HG03196 (cell line): ENCODE data around the gene CNIH3.

Source experiments
- ATAC-seq: cut with Tn5 transposase; IDR thresholded peaks from one replicate; pipeline ENCODE4 v1.9.1; 2021; ENCODE audit not compliant: unreplicated experiment

Gene CNIH3

DNA sequence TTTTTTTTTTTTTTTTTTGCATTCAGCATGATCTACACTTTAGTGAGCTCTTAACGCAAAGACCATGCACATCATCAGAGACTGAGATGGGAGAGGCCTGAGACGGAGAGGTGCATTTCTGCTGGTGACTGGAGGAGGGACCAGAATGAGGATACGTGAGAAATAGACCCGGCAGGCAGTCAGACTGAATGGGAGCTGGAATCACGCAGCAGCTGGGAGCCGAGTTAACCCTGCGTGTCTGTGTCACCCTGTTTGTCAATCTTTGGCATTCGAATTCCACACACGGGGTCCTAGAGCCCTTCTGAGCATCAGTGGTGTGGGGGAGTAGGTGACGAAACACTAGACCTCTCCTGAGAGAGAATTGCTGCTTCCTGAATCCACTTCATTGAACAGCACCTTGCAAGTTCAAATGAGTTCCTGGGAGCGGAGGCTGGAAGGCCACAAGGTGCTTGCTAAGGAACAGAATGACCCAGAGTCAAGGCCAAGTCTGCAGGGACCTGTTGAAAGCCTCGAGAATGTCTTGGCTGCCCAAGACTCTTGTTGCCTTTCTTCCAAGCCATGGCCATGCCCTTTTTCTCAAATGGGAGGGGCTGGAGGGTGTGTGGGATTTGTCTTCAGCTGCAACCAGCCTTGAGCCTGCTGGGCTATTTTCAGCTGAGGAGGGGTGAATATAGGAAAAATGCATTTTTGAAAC lies 123.3 kb downstream of the CNIH3 start:
- no peak for ATAC-seq

DNA sequence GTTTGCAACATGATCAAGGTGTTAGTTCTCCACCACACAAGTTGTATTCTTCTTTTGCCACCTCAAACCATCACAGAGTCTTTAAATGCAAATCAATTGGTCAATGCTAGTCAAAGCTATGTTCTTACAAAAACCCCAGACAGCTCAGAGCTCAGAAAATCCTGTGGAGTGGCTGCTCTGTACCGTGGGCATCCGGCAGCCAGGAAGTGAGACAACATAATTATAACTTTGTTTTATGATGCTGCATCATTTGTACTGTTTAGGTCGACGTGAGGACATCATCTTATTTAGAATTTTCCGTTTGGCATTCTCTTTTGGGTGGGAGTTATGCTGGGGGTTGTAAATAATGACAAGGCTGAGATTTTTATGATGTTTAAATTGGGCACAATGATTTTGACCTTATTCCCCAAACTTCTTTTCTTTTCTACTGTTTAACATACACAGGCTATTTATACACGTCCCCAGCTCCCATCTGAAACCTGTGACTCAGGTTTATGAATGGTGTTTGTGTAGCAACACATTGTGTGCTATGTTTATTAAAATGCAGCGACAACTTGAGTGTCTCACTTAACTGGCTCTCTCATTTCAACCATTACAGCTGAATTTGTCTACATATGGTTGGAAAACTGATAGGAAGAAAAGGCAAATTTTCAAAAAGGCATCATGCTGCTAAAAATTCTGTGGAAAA lies 124.0 kb downstream of the CNIH3 start:
- ATAC-seq: peak; percentile 76

DNA sequence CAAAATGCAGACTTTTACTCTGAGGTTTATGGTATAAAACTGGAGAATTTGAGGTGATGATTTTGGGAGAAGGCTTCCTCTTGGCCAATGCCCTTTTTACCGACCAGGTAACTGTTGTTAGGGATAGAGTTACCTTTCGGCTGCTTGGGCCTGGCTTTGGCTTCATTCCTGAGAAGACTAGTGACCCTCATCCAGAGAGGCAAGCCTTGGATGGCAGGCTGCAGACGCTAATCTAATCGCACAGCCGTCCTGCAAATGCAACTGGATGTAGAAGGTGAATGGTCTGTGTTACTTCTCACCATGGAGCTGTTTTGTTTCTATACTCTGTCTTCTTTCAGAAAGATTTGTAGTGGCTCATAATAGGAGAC lies 124.6 kb downstream of the CNIH3 start:
- no peak for ATAC-seq

DNA sequence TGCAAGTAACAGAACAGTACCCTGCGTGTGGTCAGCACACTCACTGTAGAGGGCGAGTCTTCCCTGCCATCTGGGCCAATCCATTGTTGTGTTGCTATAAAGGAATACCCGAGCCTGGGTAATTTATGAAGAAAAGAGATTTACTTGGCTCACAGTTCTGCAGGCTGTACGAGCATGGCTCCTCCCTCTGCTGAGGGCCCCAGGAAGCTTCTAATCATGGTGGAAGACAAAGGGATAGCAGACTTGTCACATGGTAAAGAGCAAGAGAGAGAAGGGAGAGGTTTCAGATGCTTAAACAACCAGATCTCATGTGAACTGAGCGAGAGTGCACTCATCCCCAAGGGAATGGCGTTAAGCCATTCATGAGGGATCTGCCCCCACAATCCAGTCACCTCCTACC lies 126.2 kb downstream of the CNIH3 start:
- ATAC-seq: no peak

DNA sequence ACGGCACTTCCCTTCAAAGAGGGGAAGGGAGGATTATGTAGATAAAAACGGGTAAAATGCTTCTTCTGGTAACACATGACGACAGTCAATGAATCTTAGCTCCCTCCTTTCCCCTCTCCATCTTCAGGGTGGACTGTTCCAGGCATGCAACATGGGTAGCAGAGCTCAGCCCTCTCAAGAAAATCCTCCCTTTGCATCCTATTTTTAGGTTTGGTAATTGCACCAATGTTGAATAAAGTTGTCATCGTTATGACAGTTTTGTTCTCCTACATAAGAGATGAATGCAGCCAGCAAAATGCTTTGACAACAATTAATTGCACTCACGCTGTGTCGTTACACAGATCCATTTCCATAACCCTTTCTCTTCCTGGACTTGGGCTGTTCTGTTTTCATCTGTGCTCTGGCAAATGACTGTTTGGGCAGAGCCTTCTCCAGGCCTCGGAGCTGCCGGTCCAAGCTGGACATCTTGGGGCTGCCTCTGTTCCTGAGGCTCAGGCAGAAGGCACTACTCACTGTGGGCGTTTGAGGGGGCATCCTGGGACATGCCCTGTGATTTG lies 127.6 kb downstream of the CNIH3 start:
- no peak for ATAC-seq

DNA sequence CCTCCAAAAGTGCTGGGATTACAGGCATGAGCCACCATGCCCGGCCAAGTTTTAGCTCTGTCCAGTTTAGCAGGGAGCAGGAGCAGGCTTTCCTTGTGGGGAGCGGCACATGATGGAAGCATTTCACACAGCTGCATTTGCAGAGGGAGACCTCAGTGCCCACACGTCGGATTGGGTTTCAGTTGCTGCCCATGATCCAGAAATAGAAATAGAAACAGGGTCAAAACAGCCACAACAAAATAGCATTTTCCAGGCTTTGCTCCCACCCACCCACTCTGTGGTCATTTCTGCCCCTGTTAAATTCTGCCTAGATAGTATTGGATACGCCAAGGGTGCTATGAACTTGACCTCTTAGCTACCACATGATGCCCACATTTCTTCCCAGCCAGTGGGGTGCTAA lies 128.4 kb downstream of the CNIH3 start:
- ATAC-seq: no peak

DNA sequence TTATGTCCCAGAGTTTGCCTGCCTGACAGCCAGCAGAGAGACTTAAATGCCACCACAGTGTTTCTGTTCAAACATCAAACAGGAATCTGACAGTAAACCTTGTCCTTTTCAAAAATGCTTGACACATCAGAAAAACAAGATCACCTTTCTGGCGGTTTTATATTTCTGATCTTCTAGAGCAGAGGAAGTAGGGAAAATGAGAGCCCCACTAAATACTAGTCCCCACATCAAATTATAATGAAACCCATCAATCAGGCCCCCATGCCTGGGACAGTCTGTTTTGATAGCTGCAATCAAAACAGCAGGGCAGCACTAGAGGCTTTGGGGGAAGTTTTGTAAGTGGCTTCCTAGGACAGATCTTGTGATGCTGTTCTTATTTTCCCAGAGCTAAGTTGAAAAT lies 129.3 kb downstream of the CNIH3 start:
- ATAC-seq: peak; percentile 7

DNA sequence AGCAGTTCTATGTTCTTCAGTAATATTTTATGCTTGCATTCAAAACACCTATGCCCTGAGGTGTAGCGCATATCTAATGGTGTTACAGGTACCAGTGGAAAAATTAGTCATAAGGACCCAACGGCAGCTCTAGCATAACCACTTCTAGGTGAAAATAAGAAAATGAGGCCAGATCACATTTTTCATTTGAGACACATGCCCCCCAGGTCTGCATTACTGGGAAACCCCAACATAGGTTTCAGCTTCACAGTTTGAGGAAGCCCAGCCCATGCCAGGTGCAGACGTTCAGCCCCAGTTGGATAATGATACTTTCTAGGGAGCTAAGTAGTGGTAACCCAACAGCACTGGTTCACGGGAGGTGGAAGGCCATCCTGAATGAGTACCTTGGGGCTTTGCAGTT lies 129.8 kb downstream of the CNIH3 start:
- peak; percentile 37 for ATAC-seq

DNA sequence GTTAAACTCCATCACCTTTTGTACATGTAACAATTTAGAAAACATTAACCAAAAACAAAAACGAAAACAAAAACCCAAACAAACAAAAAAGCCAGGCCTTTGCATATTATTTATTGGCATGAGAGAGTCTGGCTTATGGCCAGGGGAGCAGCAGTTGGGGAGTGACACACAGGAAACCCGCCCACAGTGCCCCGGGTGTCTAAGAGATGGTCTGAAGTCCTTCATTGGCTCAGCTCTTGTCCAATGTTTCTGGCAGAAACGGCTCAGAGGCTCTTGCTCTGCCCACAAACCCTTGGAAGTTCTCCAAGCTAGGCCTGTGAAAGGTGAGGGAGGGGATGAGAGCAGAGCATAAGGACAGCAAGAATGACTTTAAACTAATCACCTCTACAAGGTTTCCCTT lies 131.5 kb downstream of the CNIH3 start:
- no peak for ATAC-seq

DNA sequence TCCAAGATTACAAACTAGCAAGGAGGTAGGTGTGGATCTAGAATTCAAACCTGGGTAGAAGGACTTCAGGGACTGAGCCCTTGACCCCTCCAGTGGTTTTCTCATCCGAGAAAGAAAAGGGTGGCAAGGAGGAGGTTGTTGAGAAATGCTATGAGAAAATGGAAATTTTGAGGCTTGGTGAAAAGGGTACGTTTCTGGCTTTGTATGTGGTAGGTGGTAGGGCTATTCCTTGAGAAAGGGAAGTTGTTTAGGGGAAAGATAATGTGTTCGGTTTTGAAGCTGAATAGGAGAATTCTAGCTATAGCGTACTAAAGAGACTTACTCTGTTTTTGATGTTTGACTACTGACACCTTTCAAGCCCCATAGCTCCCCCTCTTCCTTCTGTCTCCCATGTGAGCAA lies 133.8 kb downstream of the CNIH3 start:
- ATAC-seq: no peak

DNA sequence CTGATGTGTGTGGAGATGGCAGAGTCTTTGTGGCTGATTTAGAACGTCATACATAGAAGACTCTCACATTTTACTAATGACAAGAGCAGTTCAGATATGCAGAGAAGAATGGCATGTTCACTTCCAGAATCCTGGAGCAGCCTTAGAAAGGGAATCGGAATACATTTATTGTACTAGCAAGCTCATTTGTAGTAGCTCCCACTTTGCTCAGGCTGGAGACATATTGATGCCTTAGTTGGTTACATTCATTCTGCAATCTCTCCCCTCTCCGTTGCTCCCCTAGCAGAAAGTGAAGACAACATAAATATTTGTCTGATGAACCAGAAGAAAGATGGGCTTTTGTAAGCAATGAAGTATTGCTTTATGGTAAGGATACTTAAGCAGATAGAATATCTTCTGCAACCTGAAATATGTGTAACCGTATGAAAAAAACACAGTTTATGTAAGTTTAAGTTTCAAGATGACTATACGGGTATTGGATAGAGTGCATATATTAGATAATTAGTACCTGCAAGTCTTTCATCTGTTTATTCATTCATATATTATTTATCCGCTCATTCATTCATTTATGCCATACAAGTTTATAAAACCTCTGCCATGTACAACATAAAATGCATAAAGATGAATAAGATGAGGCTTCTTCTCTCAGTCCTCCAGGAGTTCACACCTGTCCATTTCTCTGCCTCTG lies 135.7 kb downstream of the CNIH3 start:
- ATAC-seq: no peak

DNA sequence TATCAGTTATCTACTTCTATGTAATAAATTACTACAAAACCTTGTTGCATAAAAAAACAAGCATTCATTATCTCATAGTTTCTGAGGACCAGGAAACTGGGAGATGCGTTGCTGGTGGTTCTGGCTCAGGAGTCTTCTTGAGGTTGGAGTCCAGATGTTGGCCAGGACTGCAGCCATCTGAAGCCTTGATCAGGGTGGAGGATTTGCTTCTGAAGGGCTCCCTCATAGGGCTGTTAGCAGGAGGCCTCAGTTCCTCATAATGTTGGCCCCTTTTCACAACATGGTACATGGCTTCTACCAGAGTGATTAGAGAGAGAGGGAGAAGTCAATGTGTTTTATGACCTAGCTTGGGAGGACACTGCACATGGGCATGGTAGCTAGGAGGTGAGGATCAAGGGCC lies 137.4 kb downstream of the CNIH3 start:
- no peak for ATAC-seq

DNA sequence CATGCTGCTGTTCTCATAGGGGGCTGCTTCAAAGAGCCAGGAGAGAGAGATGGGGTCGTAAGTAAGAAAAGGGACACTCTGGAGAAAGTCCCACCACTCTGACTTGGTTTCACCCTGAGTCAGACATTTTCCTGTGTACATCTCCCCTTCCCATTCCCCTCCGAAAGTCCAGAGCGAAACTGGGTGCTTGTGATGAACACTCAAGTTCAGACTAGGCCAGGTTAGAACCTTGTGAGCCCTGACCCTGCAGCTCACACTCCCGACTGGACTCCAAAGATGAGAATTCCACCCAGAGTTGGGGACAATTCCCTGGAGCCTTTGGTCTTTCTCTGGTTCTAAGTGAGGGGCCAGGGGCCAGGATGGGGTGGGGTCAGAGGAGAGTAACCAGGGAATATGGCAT lies 139.5 kb downstream of the CNIH3 start:
- no peak for ATAC-seq

DNA sequence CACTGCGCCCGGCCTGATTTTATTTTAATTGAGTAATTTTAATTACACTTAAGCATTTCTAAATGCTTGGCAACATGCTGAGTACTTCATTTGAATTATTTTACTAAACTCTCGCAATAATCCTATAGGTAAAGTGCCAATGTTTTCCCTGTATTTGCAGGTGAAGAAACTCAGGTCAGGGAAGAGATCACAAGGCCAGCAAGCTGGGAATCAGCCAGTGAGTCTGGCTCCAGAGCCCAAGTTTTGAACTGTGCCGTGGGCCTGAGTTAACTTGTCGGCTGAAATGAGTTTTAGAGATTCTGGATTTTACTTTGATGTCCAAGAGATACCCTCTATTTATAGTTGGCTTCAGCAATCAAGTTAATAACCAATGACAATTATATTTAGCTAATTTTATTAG lies 141.4 kb downstream of the CNIH3 start:
- no peak for ATAC-seq

DNA sequence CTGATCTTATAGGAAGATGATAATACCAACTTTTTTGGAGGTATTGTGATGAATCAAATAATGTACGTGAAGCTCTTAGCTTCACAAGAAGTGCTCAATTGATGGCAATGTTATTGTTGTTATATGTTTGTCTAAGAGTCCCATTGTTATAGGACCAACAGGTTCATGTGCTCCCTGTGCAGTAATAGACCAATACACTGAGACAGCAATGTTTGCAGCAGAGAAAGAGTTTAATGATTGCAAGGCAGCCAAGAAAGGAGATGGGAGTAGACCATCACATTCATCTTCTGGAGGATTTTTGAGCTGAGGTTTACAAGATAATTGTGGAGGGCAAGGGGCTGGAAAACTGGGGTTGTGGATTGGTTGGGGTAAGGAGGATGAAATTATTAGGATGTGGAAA lies 143.0 kb downstream of the CNIH3 start:
- ATAC-seq: no peak

DNA sequence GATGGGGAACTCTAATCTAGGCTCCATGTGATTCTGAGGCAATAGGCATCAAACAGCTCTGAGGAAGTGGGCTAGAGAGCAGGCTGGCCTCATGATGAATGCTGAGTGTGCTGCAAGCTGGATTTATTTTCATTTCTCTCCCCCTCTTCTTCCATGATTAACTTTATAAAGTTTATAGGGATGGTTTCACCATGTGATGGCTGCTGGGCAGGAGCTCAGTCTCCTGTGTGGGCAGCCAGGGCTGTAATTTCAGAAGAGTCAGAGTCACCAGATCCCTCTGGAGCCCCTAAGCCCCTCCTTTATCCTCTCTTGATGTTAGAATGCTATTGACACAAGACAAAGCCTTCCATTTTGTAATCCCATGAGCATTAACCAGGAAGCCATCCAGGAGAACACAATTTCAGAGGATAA lies 143.6 kb downstream of the CNIH3 start:
- ATAC-seq: no peak

DNA sequence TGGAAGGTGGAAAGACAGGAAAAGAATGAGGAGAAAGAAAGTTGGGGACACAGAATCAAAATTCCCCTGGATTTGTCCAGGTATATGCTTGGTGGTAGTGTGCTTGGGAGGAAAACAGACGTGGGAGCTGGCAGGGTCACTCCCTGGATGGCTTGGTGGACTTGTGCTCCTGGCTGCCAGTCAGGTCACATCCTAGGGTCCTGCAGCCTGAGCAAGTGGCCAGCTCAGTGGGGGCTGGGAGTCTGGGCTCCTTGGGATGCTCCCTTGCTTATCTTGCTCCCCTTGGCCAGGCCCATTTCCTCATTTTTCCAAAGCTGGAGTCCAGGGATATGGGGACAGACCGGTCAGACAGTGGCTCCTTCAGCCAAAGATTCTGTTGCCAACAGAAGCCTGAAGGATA lies 144.0 kb downstream of the CNIH3 start:
- ATAC-seq: no peak

DNA sequence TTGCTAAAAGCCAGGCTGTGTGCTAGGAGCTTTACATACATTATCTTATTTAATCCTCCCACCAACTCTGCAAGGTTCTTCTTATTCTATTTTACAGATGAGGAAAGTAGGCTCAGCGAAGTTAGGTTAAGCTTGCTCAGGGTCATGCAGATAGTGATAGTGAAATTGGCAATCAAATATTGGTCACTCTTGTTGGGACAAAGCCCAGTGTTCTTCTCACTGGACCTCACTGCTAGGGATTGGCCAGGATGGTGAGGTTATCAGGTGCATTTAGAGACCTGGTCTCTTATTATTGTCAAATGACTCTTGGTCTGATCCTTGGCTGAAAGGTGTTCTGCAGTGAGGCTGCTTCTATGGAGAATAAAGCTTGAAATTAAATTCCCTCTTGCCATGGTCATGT lies 145.1 kb downstream of the CNIH3 start:
- no peak for ATAC-seq

DNA sequence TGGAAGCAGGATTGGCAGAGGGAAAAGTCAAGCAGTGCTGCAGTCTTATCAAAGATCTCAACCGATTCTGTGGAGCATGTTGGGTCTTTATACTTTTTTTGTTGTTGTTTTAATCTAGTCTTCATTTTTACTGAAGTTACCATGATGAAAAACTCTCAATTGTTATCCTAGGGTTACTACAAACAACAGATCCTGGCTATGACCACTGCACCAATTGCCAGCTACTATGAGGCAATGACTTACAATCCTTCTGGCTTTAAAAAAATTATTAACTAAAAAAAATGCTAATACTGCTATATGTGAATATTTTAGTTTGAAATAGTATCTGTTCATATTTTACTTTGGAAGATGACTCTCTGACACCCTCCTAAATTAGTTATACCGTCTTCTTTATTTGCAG lies 145.9 kb downstream of the CNIH3 start:
- no peak for ATAC-seq

DNA sequence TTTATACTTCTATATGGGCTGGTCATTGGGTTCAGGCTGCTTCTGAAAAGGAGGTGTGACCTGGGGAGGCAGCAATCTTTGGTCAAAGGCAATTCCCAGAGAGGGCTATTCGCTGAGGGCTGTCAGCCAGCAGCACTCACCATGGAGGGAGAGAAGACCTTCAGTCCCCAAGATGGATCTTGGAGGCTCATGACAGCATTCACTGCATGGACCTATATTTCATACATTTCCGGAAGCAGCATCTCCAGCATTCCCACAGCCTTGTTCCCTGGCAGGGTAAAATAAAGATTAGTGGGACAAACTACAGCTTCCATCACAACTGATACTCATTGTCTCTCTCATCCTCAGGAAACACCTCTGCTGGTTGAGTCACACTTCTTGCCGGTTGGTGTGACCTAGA lies 146.6 kb downstream of the CNIH3 start:
- ATAC-seq: no peak

DNA sequence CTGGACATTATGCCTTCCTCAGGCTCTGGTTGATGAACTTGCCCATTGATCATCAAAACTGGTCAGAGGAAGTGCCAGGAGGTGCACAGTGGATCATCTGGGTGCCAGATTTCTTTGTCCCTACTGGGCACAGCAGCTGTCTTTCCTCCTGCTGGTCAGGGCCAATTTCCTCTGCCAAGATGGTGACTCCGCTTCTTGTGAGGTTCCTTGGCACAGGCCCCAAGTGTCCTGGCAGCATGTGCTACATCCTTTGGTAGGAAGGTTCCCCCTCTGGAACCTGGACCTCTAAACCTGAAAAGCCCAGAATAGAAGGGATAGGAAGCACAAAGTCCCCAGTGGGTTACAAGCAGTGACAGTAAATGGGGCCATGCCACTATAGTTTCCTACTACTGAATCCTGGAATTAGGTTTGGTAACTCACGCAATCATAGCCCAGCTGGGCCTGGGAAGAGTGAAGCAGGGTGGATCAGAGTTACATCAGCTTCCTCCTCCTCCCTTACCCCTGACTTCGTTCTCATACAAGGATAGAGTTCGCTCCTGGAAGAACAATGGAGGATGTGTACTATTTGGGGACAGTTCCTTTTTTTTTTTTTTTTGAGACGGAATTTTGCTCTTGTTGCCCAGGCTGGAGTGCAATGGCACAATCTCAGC lies 147.1 kb downstream of the CNIH3 start:
- ATAC-seq: no peak

DNA sequence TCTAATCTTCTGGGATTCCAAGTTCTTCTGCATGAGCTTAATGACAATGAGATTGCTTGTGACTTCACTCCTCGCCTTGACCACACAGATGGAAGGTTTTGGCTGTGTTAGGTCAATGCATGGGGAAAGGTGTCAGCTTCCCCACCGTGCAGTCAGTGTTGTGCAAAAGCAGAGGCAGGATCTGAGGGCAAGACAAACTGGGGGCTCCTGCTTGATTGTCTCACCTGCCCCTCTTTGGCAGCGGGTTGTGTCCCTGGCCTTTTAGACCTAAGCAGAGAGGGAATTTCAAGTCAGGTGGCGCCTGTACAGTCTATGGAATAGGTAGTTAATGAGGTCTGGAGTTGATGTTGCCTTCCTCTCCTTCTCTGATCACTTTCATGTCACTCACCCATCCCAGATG lies 150.1 kb downstream of the CNIH3 start:
- ATAC-seq: no peak
